GM12878 (cell line): ENCODE results near the gene IFRD2. TPM values are rescaled to one million over a fixed set of nuclear protein-coding genes. Genes with fewer than 3 reads are reported as not detected.

ENCODE experiments used
- ATAC-seq: fragments of 200-7000 bp; cut with Tn5 transposase; 3 replicates; pipeline ENCODE4 v1.9.1; 2020; ENCODE audit warnings: mild to moderate bottlenecking, moderate library complexity
- BruUV-seq: library from RNA; stranded (reverse); fragments of 400-500 nt; replicated peaks from 2 replicates; lab custom pipeline; 2021; lab: Mats Ljungman, UMichigan
- CTCF ChIA-PET: fragments of 300-600 bp; sonication (Branson Sonifier 250); formaldehyde crosslinking; extraction: SDS; loops from one replicate; lab custom pipeline; 2021; ENCODE audit warnings: inconsistent platforms; lab: Yijun Ruan, JAX
- POLR2A ChIA-PET: fragments of 350-600 bp; formaldehyde crosslinking; extraction: SDS; loops from one replicate; lab custom pipeline; 2021; ENCODE audit warnings: inconsistent platforms; lab: Charles Lee
- RAD21 ChIA-PET: fragments of 300-600 bp; sonication (Branson Sonifier 250); formaldehyde crosslinking; loops from one replicate; lab custom pipeline; 2023; ENCODE audit warnings: antibody characterized with exemption; ENCODE audit not compliant: unreplicated experiment; lab: Charles Lee
- SMC1A ChIA-PET: fragments of 300-600 bp; sonication (Branson Sonifier 250); formaldehyde crosslinking; loops from one replicate; lab custom pipeline; 2023; ENCODE audit not compliant: unreplicated experiment, uncharacterized antibody; lab: Charles Lee
- DNase-seq: peaks from one replicate; pipeline ENCODE4 v3.0.0-alpha.2; 2011; ENCODE audit warnings: low read depth, low spot score
- FAIRE-seq: peaks from 3 replicates; lab custom pipeline; 2011; peaks lifted over from hg19 to GRCh38; lab: Jason Lieb, UNC
- H2AFZ ChIP-seq: 2 replicates; pipeline ENCODE4 v1.6.0; 2011; ENCODE audit warnings: low read depth, low read length, control low read depth; ENCODE audit not compliant: control insufficient read depth
- H3K27ac ChIP-seq: 2 replicates; pipeline ENCODE4 v1.5.1; 2011; ENCODE audit warnings: control low read depth; ENCODE audit not compliant: control insufficient read depth, insufficient read depth
- H3K27me3 ChIP-seq, 2 experiments: replicated peaks in 1 of 2; 2 replicates each; pipeline versions ENCODE4 v1.6.0 to v1.6.1; 2011; ENCODE audit warnings: low read length in 1 of 2; ENCODE audit not compliant: control insufficient read depth in 2 of 2, insufficient read depth in 2 of 2
- H3K36me3 ChIP-seq, 2 experiments: 2 replicates each; pipeline ENCODE4 v1.5.1; 2011; ENCODE audit warnings: low read length in 1 of 2; ENCODE audit not compliant: control insufficient read depth in 2 of 2, insufficient read depth in 2 of 2
- H3K4me1 ChIP-seq: 2 replicates; pipeline ENCODE4 v1.6.1; 2011; ENCODE audit warnings: mild to moderate bottlenecking, low read length, moderate library complexity, mixed read lengths; ENCODE audit not compliant: control insufficient read depth, insufficient read depth
- H3K4me2 ChIP-seq: 2 replicates; pipeline ENCODE4 v1.6.0; 2011; ENCODE audit warnings: control low read depth; ENCODE audit not compliant: control insufficient read depth, insufficient read depth
- H3K4me3 ChIP-seq: fragments of 200-600 bp; sonication (generic); 2 replicates; pipeline ENCODE4 v1.5.1; 2016
- H3K79me2 ChIP-seq: 2 replicates; pipeline ENCODE4 v1.6.0; 2011; ENCODE audit warnings: low read length; ENCODE audit not compliant: control insufficient read depth, insufficient read depth
- H3K9ac ChIP-seq: 2 replicates; pipeline ENCODE4 v1.8.0; 2011; ENCODE audit warnings: low read length, control low read depth, mixed read lengths; ENCODE audit not compliant: control insufficient read depth, insufficient read depth
- H3K9me3 ChIP-seq: replicated peaks from 3 replicates; pipeline ENCODE4 v1.5.1; 2011; ENCODE audit warnings: mild to moderate bottlenecking, low read length; ENCODE audit not compliant: control insufficient read depth, insufficient read depth
- H4K20me1 ChIP-seq: 2 replicates; pipeline ENCODE4 v1.6.0; 2011; ENCODE audit not compliant: control insufficient read depth, insufficient read depth
- BACH1 ChIP-seq: fragments of 450-650 bp; IDR thresholded peaks from 2 replicates; pipeline ENCODE4 v1.6.1; 2017; ENCODE audit warnings: mild to moderate bottlenecking, borderline replicate concordance
- BRCA1 ChIP-seq: IDR thresholded peaks from 2 replicates; pipeline ENCODE4 v1.6.1; 2011; ENCODE audit warnings: low read depth, low read length, improper control_type of control experiment
- CBX3 ChIP-seq: fragments of 200-600 bp; sonication (generic); IDR thresholded peaks from 2 replicates; pipeline ENCODE4 v1.6.1; 2016; ENCODE audit warnings: low read depth, borderline replicate concordance
- CREB1 ChIP-seq: IDR thresholded peaks from 2 replicates; pipeline ENCODE4 v1.6.1; 2012; ENCODE audit warnings: low read depth, mild to moderate bottlenecking, inconsistent platforms
- HDAC2 ChIP-seq: fragments of 200-600 bp; sonication (generic); IDR thresholded peaks from 2 replicates; pipeline ENCODE4 v1.6.1; 2017
- JUNB ChIP-seq: IDR thresholded peaks from 2 replicates; pipeline ENCODE4 v1.6.1; 2016; ENCODE audit warnings: antibody characterized with exemption, mild to moderate bottlenecking
- KDM1A ChIP-seq: fragments of 200-600 bp; sonication (generic); IDR thresholded peaks from 2 replicates; pipeline ENCODE4 v1.6.1; 2016; ENCODE audit warnings: borderline replicate concordance
- NRF1 ChIP-seq: conservative IDR thresholded peaks from 2 replicates; pipeline ENCODE4 v1.6.1; 2011; ENCODE audit warnings: mild to moderate bottlenecking, low read depth, low read length, improper control_type of control experiment
- PBX3 ChIP-seq: IDR thresholded peaks from 2 replicates; pipeline ENCODE4 v1.6.1; 2011; ENCODE audit warnings: mild to moderate bottlenecking, low read depth, low read length, moderate library complexity; ENCODE audit not compliant: insufficient replicate concordance
- POU2F2 ChIP-seq: IDR thresholded peaks from 3 replicates; pipeline ENCODE4 v1.6.1; 2011; ENCODE audit warnings: low read depth, mild to moderate bottlenecking, low read length, borderline replicate concordance
- SMAD1 ChIP-seq: fragments of 450-650 bp; IDR thresholded peaks from 2 replicates; pipeline ENCODE4 v1.6.1; 2018; ENCODE audit warnings: mild to moderate bottlenecking, low read depth; ENCODE audit not compliant: partially characterized antibody
- ZBTB40 ChIP-seq: fragments of 450-650 bp; IDR thresholded peaks from 2 replicates; pipeline ENCODE4 v1.6.1; 2016; ENCODE audit warnings: mild to moderate bottlenecking, moderate library complexity, borderline replicate concordance
- ZNF622 ChIP-seq: fragments of 450-650 bp; IDR thresholded peaks from 2 replicates; pipeline ENCODE4 v1.6.1; 2017; ENCODE audit warnings: mild to moderate bottlenecking, inconsistent platforms
- ZZZ3 ChIP-seq: IDR thresholded peaks from 2 replicates; pipeline ENCODE4 v1.6.1; 2011; ENCODE audit warnings: low read depth; ENCODE audit not compliant: control insufficient read depth, insufficient read length
- WGBS: methylation state at CpG from one replicate; pipeline ENCODE4 v1.1.6; 2016; ENCODE audit warnings: low lambda C conversion rate; ENCODE audit not compliant: insufficient replicate concordance, insufficient coverage; ENCODE audit errors: missing lambda C conversion rate; 5-methylcytosine and 5-hydroxymethylcytosine counted together
- in situ Hi-C: fragments of 300-500 bp; cut with MboI; formaldehyde crosslinking; loops from 9 replicates; pipeline ENCODE4 v1.14.3; 2018; ENCODE audit warnings: mixed read lengths
- intact Hi-C: fragments of 100-400 bp; cut with micrococcal nuclease; formaldehyde crosslinking; loops from one replicate; pipeline ENCODE4 v1.14.2; 2022; ENCODE audit not compliant: unreplicated experiment
- polyA plus RNA-seq, 11 experiments: library from polyadenylated mRNA; depleted of rRNA in 4 of 11; unstranded in 6 of 11; stranded (reverse) in 5 of 11; fragments of >200 nt; fragmentation: Nextera tagmentation in 4 of 11; fragmentation: Illumina TruSeq in 1 of 11; extraction: Ambion mirVana in 4 of 11; extraction: Trizol in 1 of 11; gene quantifications; 1 replicate in 1 of 11; 2 replicates in 10 of 11; pipeline versions ENCODE4 v1.2.1 to v1.2.3, GENCODE V29; 2011 to 2016; ENCODE audit warnings: inconsistent platforms in 2 of 11, missing spikeins in 2 of 11, low read depth in 1 of 11
- total RNA-seq, 4 experiments: library from RNA; depleted of rRNA in 3 of 4; stranded (reverse); fragments of >200 nt in 3 of 4; fragmentation: Illumina TruSeq in 1 of 4; extraction: Trizol in 1 of 4; gene quantifications; 2 replicates each; pipeline versions ENCODE4 v1.2.1 to v1.2.3, GENCODE V29; 2013 to 2021
- TF ChIP-seq, protein P1 (sequence below): fragments of 450-650 bp; IDR thresholded peaks from 2 replicates; pipeline ENCODE4 v1.6.1; 2017; ENCODE audit warnings: borderline replicate concordance

IFRD2 gene
- total and polyA plus RNA-seq, 10 of the 15 experiments (the other 5 are each of a cell fraction or from before 2014, with no cell fraction given), result 19.1 to 153 (median 80.3) TPM

DNA sequence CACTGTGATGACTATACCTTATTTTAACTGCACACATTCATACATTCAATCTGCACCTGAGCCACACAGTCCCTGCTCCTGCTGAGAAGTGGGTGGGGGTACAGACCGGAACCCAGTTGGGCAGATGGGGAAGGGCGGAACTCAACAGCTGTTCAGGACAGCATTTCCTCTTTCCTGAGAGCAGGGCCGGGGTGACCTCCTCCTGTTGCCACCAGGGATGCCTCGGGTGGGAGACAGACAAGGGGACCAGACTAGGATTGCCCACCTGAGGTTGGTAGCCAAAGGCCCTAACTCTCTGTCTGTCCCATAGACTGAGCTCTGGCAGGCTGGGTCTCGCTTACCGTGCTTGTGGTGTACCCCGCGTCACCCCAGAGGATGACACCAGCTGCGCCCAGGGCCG lies 26.4 kb upstream of the IFRD2 start (continued):
- TF ChIP-seq SMAD1, result no peak
- TF ChIP-seq NRF1, result no peak
- TF ChIP-seq CREB1, result no peak
- TF ChIP-seq CBX3, result no peak

GRCh38 chr3:50318163-50318562 lies 25.9 kb upstream of the IFRD2 start:
- no TSS peak for BruUV-seq
- Histone ChIP-seq H3K4me1 (peaks cover 23% of the 10 kb centered on the region), H3K79me2 (peaks cover 5% of the 10 kb centered on the region), H2AFZ (no peak overlapping the region), H3K4me3 (no peak overlapping the region), H3K36me3 (peaks cover 0 to 2% of the 10 kb centered on the region in 2 experiments; a peak in 2 of 4 replicates), H3K27me3 (no peaks in the 10 kb centered on the region), H3K27ac (no peak overlapping the region), H3K9ac (no peak overlapping the region), H3K4me2 (no peak overlapping the region), H3K9me3 (no peaks in the 10 kb centered on the region), H4K20me1 (no peaks in the 10 kb centered on the region)
- in situ Hi-C loops (no loop called here), intact Hi-C loops (no loop called here)
- RAD21 ChIA-PET, result no interaction called here
- FAIRE-seq, result no peak
- TF ChIP-seq BACH1, result no peak
- no peak for TF ChIP-seq PBX3
- no peak for TF ChIP-seq ZNF622
- TF ChIP-seq BRCA1, result no peak
- no peak for TF ChIP-seq ZBTB40
- TF ChIP-seq POU2F2, result no peak
- no peak for TF ChIP-seq HDAC2
- no peak for TF ChIP-seq KDM1A
- TF ChIP-seq, protein P1, sequence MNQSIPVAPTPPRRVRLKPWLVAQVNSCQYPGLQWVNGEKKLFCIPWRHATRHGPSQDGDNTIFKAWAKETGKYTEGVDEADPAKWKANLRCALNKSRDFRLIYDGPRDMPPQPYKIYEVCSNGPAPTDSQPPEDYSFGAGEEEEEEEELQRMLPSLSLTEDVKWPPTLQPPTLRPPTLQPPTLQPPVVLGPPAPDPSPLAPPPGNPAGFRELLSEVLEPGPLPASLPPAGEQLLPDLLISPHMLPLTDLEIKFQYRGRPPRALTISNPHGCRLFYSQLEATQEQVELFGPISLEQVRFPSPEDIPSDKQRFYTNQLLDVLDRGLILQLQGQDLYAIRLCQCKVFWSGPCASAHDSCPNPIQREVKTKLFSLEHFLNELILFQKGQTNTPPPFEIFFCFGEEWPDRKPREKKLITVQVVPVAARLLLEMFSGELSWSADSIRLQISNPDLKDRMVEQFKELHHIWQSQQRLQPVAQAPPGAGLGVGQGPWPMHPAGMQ, result no peak
- TF ChIP-seq ZZZ3, result no peak
- no peak for TF ChIP-seq JUNB
- DNase-seq, result no peak
- no peak for ATAC-seq
- POLR2A ChIA-PET, result interaction anchor here (1.0 to 1.9 kb wide), 3 partner anchors 19 to 58 kb away, joined by 3 to 7 read pairs (median 5); partner anchors contain the start of genes HYAL3 and NAA80
- 87% methylated on average over 11 of the region's 11 CpGs for WGBS
- CTCF ChIA-PET, result interaction anchor here (1.2 to 1.8 kb wide), 4 partner anchors 10 to 72 kb away, joined by 3 to 8 read pairs (median 4); partner anchors contain the start of genes HYAL3, NAA80 and TUSC2
- SMC1A ChIA-PET, result interaction anchor here (1.8 kb wide), 1 partner anchor 19 kb away, joined by 4 read pairs; the partner anchor contains the start of genes HYAL3 and NAA80
